ENCODE results near the gene TBL1XR1.

The TBL1XR1 gene

GRCh38 chr3:177062052-177062732 lies 135.1 kb downstream of the TBL1XR1 start:
- H3K4me3 ChIP-seq (ENCODE audit: extremely low read depth, insufficient read depth, low read length, poor library complexity, severe bottlenecking): no peak overlapping the region
- peaks cover 11% of the 10 kb centered on the region for H3K36me3 ChIP-seq (ENCODE audit: control insufficient read depth, insufficient read depth, low read length)
- H3K4me1 ChIP-seq (ENCODE audit: control insufficient read depth, insufficient read depth, low read length, poor library complexity, severe bottlenecking): no peaks in the 10 kb centered on the region
- H3K27ac ChIP-seq (ENCODE audit: low read depth, low read length, severe bottlenecking): no peak overlapping the region
- 93 to 100% methylated on average over 2 of the region's 2 CpGs for WGBS, 2 experiments (ENCODE audit: insufficient coverage in 2 of 2)
- H3K9me3 ChIP-seq (ENCODE audit: control insufficient read depth, low read length): no peaks in the 10 kb centered on the region

GRCh38 chr3:177061369-177061768 lies 135.9 kb downstream of the TBL1XR1 start:
- H3K36me3 ChIP-seq (ENCODE audit: control insufficient read depth, insufficient read depth, low read length): peaks cover 11% of the 10 kb centered on the region
- no peaks in the 10 kb centered on the region for H3K9me3 ChIP-seq (ENCODE audit: control insufficient read depth, low read length)
- H3K4me1 ChIP-seq (ENCODE audit: control insufficient read depth, insufficient read depth, low read length, poor library complexity, severe bottlenecking): no peaks in the 10 kb centered on the region
- no peak overlapping the region for H3K4me3 ChIP-seq (ENCODE audit: extremely low read depth, insufficient read depth, low read length, poor library complexity, severe bottlenecking)
- 100% methylated on average over 1 to 2 of the region's 4 CpGs for WGBS, 2 experiments (ENCODE audit: insufficient coverage in 2 of 2)
- no peak overlapping the region for H3K27ac ChIP-seq (ENCODE audit: low read depth, low read length, severe bottlenecking)

GRCh38 chr3:177060492-177060891 lies 136.8 kb downstream of the TBL1XR1 start:
- WGBS, 2 experiments (ENCODE audit: insufficient coverage in 2 of 2): 83% methylated on average over 1 of the region's 1 CpG; no CpG with 5 or more reads in 1 of the 2 experiments
- Histone ChIP-seq H3K4me3 (ENCODE audit: extremely low read depth, insufficient read depth, low read length, poor library complexity, severe bottlenecking) (no peak overlapping the region), H3K27ac (ENCODE audit: low read depth, low read length, severe bottlenecking) (no peak overlapping the region), H3K4me1 (ENCODE audit: control insufficient read depth, insufficient read depth, low read length, poor library complexity, severe bottlenecking) (no peaks in the 10 kb centered on the region), H3K9me3 (ENCODE audit: control insufficient read depth, low read length) (no peaks in the 10 kb centered on the region), H3K36me3 (ENCODE audit: control insufficient read depth, insufficient read depth, low read length) (peaks cover 11% of the 10 kb centered on the region)

GRCh38 chr3:177058648-177059047 lies 138.6 kb downstream of the TBL1XR1 start:
- no peaks in the 10 kb centered on the region for H3K9me3 ChIP-seq (ENCODE audit: control insufficient read depth, low read length)
- no peaks in the 10 kb centered on the region for H3K4me1 ChIP-seq (ENCODE audit: control insufficient read depth, insufficient read depth, low read length, poor library complexity, severe bottlenecking)
- H3K4me3 ChIP-seq (ENCODE audit: extremely low read depth, insufficient read depth, low read length, poor library complexity, severe bottlenecking): no peak overlapping the region
- 100% methylated on average over 1 of the region's 2 CpGs; no CpG with 5 or more reads in 1 of the 2 experiments for WGBS, 2 experiments (ENCODE audit: insufficient coverage in 2 of 2)
- H3K36me3 ChIP-seq (ENCODE audit: control insufficient read depth, insufficient read depth, low read length): peaks cover 14% of the 10 kb centered on the region
- no peak overlapping the region for H3K27ac ChIP-seq (ENCODE audit: low read depth, low read length, severe bottlenecking)

- Histone ChIP-seq H3K36me3 (ENCODE audit: control insufficient read depth, insufficient read depth, low read length) (peaks cover 18% of the 10 kb centered on the region), H3K4me1 (ENCODE audit: control insufficient read depth, insufficient read depth, low read length, poor library complexity, severe bottlenecking) (no peaks in the 10 kb centered on the region), H3K27ac (ENCODE audit: low read depth, low read length, severe bottlenecking) (no peak overlapping the region), H3K4me3 (ENCODE audit: extremely low read depth, insufficient read depth, low read length, poor library complexity, severe bottlenecking) (no peak overlapping the region), H3K9me3 (ENCODE audit: control insufficient read depth, low read length) (no peaks in the 10 kb centered on the region)
- 83 to 87% methylated on average over 2 to 3 of the region's 4 CpGs for WGBS, 2 experiments (ENCODE audit: insufficient coverage in 2 of 2)
These were observed 139.5 kb downstream of the TBL1XR1 start for GRCh38 chr3:177057768-177058167.

GRCh38 chr3:177056927-177057326 lies 140.4 kb downstream of the TBL1XR1 start:
- no peaks in the 10 kb centered on the region for H3K4me1 ChIP-seq (ENCODE audit: control insufficient read depth, insufficient read depth, low read length, poor library complexity, severe bottlenecking)
- 100% methylated on average over 1 of the region's 3 CpGs for WGBS, 2 experiments (ENCODE audit: insufficient coverage in 2 of 2)
- peaks cover 18% of the 10 kb centered on the region for H3K36me3 ChIP-seq (ENCODE audit: control insufficient read depth, insufficient read depth, low read length)
- no peak overlapping the region for H3K4me3 ChIP-seq (ENCODE audit: extremely low read depth, insufficient read depth, low read length, poor library complexity, severe bottlenecking)
- H3K27ac ChIP-seq (ENCODE audit: low read depth, low read length, severe bottlenecking): no peak overlapping the region
- H3K9me3 ChIP-seq (ENCODE audit: control insufficient read depth, low read length): no peaks in the 10 kb centered on the region

- no peaks in the 10 kb centered on the region for H3K9me3 ChIP-seq (ENCODE audit: control insufficient read depth, low read length)
- WGBS, 2 experiments (ENCODE audit: insufficient coverage in 2 of 2): no CpG with 5 or more reads among the region's 1 CpG
- no peak overlapping the region for H3K4me3 ChIP-seq (ENCODE audit: extremely low read depth, insufficient read depth, low read length, poor library complexity, severe bottlenecking)
- H3K36me3 ChIP-seq (ENCODE audit: control insufficient read depth, insufficient read depth, low read length): peaks cover 25% of the 10 kb centered on the region
- no peak overlapping the region for H3K27ac ChIP-seq (ENCODE audit: low read depth, low read length, severe bottlenecking)
- no peaks in the 10 kb centered on the region for H3K4me1 ChIP-seq (ENCODE audit: control insufficient read depth, insufficient read depth, low read length, poor library complexity, severe bottlenecking)
These were observed 141.4 kb downstream of the TBL1XR1 start for GRCh38 chr3:177055605-177056571.

GRCh38 chr3:177053107-177053506 lies 144.2 kb downstream of the TBL1XR1 start:
- Histone ChIP-seq H3K9me3 (ENCODE audit: control insufficient read depth, low read length) (no peaks in the 10 kb centered on the region), H3K4me3 (ENCODE audit: extremely low read depth, insufficient read depth, low read length, poor library complexity, severe bottlenecking) (no peak overlapping the region), H3K36me3 (ENCODE audit: control insufficient read depth, insufficient read depth, low read length) (peaks cover 40% of the 10 kb centered on the region), H3K4me1 (ENCODE audit: control insufficient read depth, insufficient read depth, low read length, poor library complexity, severe bottlenecking) (no peaks in the 10 kb centered on the region), H3K27ac (ENCODE audit: low read depth, low read length, severe bottlenecking) (no peak overlapping the region)
- no CpG with 5 or more reads among the region's 2 CpGs for WGBS, 2 experiments (ENCODE audit: insufficient coverage in 2 of 2)

GRCh38 chr3:177051411-177051810 lies 145.9 kb downstream of the TBL1XR1 start:
- H3K36me3 ChIP-seq (ENCODE audit: control insufficient read depth, insufficient read depth, low read length): peaks cover 57% of the 10 kb centered on the region
- 70% methylated on average over 2 of the region's 4 CpGs; no CpG with 5 or more reads in 1 of the 2 experiments for WGBS, 2 experiments (ENCODE audit: insufficient coverage in 2 of 2)

GRCh38 chr3:177050501-177051237 lies 146.6 kb downstream of the TBL1XR1 start:
- Histone ChIP-seq H3K4me1 (ENCODE audit: control insufficient read depth, insufficient read depth, low read length, poor library complexity, severe bottlenecking) (no peaks in the 10 kb centered on the region), H3K4me3 (ENCODE audit: extremely low read depth, insufficient read depth, low read length, poor library complexity, severe bottlenecking) (no peak overlapping the region), H3K27ac (ENCODE audit: low read depth, low read length, severe bottlenecking) (no peak overlapping the region), H3K36me3 (ENCODE audit: control insufficient read depth, insufficient read depth, low read length) (peaks cover 64% of the 10 kb centered on the region), H3K9me3 (ENCODE audit: control insufficient read depth, low read length) (no peaks in the 10 kb centered on the region)
- WGBS, 2 experiments (ENCODE audit: insufficient coverage in 2 of 2): 100% methylated on average over 1 of the region's 5 CpGs

More at GRCh38 chr3:177051411-177051810, 145.9 kb downstream of the TBL1XR1 start:
- no peaks in the 10 kb centered on the region for H3K9me3 ChIP-seq (ENCODE audit: control insufficient read depth, low read length)
- H3K4me1 ChIP-seq (ENCODE audit: control insufficient read depth, insufficient read depth, low read length, poor library complexity, severe bottlenecking): no peaks in the 10 kb centered on the region
- no peak overlapping the region for H3K27ac ChIP-seq (ENCODE audit: low read depth, low read length, severe bottlenecking)
- H3K4me3 ChIP-seq (ENCODE audit: extremely low read depth, insufficient read depth, low read length, poor library complexity, severe bottlenecking): no peak overlapping the region

Measured in mesodermal cell (in vitro differentiated cells).